ENCODE results near the gene GRM7.

Gene GRM7

DNA sequence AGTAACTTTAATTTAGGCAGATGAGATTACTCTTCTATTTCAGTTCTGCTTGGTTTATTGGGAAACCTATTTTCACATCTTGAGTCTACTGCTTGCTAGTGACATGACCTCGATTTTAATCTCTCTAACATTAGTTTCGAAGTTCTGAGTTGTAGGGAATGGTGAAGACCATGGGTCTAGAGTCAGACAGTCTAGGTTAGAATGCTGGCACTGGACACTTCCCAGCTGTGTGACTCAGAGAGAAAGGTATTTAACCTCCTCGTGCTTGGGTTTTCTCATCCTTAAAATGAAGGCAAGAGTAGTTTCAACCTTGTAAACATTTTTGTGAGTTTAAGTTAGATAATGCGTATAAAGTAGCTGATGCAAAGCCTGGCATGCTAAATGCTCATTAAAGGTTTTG is 422.1 kb downstream of the GRM7 start:
- H3K4me3 ChIP-seq (ENCODE audit: low read depth in 1 of 2, low read length in 1 of 2), result no peak overlapping the region
- H3K27me3 ChIP-seq, result no peaks in the 10 kb centered on the region

DNA sequence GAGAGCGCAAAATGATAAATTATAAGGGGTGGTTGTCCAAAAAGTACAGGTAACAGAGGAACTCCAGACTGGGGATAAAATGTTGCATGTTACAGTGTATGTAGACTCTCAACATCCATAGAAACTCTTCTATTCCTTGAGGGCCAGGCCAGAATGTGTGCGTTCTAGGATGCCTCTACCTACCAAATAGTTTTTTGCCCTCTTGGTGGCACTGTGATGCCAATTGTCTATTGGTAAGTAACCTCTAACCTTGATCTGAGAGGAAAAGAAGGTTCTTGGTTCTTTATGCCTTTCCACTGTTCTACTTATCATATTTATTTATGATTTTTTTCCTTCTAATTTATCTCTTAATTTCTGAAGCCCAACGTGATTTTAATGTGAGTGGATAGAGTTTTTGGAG is 424.6 kb downstream of the GRM7 start:
- H3K27ac ChIP-seq, result no peak overlapping the region
- TF ChIP-seq, protein P1, sequence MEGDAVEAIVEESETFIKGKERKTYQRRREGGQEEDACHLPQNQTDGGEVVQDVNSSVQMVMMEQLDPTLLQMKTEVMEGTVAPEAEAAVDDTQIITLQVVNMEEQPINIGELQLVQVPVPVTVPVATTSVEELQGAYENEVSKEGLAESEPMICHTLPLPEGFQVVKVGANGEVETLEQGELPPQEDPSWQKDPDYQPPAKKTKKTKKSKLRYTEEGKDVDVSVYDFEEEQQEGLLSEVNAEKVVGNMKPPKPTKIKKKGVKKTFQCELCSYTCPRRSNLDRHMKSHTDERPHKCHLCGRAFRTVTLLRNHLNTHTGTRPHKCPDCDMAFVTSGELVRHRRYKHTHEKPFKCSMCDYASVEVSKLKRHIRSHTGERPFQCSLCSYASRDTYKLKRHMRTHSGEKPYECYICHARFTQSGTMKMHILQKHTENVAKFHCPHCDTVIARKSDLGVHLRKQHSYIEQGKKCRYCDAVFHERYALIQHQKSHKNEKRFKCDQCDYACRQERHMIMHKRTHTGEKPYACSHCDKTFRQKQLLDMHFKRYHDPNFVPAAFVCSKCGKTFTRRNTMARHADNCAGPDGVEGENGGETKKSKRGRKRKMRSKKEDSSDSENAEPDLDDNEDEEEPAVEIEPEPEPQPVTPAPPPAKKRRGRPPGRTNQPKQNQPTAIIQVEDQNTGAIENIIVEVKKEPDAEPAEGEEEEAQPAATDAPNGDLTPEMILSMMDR (IDR thresholded peaks at IDR 0.05), result no peak
- H3K4me1 ChIP-seq (ENCODE audit: control insufficient read depth in 1 of 2, insufficient read depth in 1 of 2, low read depth in 1 of 2, low read length in 1 of 2), result no peaks in the 10 kb centered on the region
- H3K36me3 ChIP-seq, result no peaks in the 10 kb centered on the region
- H3K9me3 ChIP-seq, result no peaks in the 10 kb centered on the region
- no peak overlapping the region for H3K4me3 ChIP-seq (ENCODE audit: low read depth in 1 of 2, low read length in 1 of 2)
- no peaks in the 10 kb centered on the region for H3K27me3 ChIP-seq

More for the DNA sequence above, 422.1 kb downstream of the GRM7 start:
- no peaks in the 10 kb centered on the region for H3K36me3 ChIP-seq
- no peak overlapping the region for H3K27ac ChIP-seq
- TF ChIP-seq, protein P1 (IDR thresholded peaks at IDR 0.05), result no peak
- H3K4me1 ChIP-seq (ENCODE audit: control insufficient read depth in 1 of 2, insufficient read depth in 1 of 2, low read depth in 1 of 2, low read length in 1 of 2), result no peaks in the 10 kb centered on the region
- no peaks in the 10 kb centered on the region for H3K9me3 ChIP-seq

DNA sequence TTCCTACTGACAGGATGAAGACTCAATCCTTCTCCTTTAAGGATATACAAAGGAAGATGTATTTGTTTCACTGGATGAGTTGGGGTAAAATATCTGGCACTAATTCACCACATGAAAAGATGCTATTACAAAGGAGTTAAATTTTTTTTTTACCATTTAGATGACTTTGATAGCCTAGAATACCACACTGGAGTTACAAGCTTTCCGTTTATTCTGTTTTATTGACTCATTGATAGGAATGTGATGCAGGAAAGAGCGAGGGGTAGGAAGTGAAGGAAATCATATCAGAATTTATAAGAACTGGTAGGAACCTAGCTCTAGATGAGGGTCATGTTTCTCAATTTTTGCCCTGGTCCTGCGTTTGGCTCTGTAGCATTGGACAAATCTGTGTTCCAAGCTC is 427.2 kb downstream of the GRM7 start:
- H3K4me1 ChIP-seq (ENCODE audit: control insufficient read depth in 1 of 2, insufficient read depth in 1 of 2, low read depth in 1 of 2, low read length in 1 of 2), result no peaks in the 10 kb centered on the region
- H3K36me3 ChIP-seq, result no peaks in the 10 kb centered on the region
- TF ChIP-seq, protein P1 (IDR thresholded peaks at IDR 0.05), result no peak
- no peak overlapping the region for H3K27ac ChIP-seq
- no peaks in the 10 kb centered on the region for H3K9me3 ChIP-seq
- no peaks in the 10 kb centered on the region for H3K27me3 ChIP-seq
- no peak overlapping the region for H3K4me3 ChIP-seq (ENCODE audit: low read depth in 1 of 2, low read length in 1 of 2)

DNA sequence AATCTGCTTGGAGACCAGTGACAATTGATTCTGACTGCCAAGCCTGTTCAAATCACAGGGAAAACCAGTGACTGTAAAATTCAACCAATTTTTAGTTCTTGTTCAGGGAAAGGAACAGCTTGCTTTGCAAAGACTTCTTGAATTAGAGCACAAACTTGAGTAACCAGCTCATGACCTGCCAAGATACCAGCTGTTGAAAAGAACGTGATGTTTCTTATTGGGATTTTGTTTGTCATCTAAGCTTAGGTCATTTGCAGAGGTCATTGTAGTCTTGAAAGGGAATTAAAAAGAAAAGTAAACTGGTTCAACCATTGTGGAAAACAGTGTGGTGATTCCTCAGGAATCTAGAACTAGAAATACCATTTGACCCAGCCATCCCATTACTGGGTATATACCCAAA is 428.2 kb downstream of the GRM7 start:
- Histone ChIP-seq H3K4me3 (ENCODE audit: low read depth in 1 of 2, low read length in 1 of 2) (no peak overlapping the region), H3K27me3 (no peaks in the 10 kb centered on the region), H3K9me3 (no peaks in the 10 kb centered on the region), H3K36me3 (no peaks in the 10 kb centered on the region), H3K27ac (no peak overlapping the region), H3K4me1 (ENCODE audit: control insufficient read depth in 1 of 2, insufficient read depth in 1 of 2, low read depth in 1 of 2, low read length in 1 of 2) (no peaks in the 10 kb centered on the region)
- TF ChIP-seq, protein P1 (IDR thresholded peaks at IDR 0.05), result no peak

DNA sequence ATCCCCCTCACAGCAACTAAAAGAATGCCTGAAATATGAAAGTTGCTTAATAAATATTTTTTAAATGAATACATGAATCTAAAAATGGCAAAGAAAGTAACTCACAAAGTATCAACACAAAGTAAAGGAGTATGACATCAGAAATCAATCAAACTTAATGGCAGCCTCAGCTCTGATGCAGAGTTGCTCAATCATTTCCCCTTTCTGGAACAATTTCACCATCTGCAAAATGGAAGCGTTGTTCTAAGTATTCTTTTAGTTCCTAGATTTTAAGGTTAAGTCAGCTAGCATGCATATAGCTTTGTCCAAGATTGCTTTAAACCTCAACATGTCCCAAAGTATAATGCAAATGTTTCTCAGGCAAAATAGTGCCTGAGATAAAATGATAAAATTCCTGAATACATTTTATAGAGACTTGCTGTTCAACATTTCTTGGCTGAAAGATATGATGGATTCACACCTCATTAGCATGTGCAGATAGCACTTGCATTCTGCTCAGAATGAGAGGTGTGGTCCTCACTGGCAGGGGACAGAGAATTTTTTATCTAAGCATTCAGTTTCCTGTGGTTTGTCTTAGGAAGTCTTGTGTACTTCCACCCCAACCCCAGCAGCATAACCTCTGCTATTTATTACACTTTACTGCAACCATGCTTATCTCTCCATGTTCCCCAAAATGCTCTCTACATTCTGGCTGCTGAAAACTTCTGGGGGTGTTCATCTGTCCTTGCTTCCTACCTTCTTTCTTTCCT is 429.3 kb downstream of the GRM7 start:
- no peaks in the 10 kb centered on the region for H3K27me3 ChIP-seq
- no peaks in the 10 kb centered on the region for H3K4me1 ChIP-seq (ENCODE audit: control insufficient read depth in 1 of 2, insufficient read depth in 1 of 2, low read depth in 1 of 2, low read length in 1 of 2)
- no peak overlapping the region for H3K27ac ChIP-seq
- TF ChIP-seq, protein P1 (IDR thresholded peaks at IDR 0.05), result no peak
- H3K36me3 ChIP-seq, result no peaks in the 10 kb centered on the region
- H3K9me3 ChIP-seq, result no peaks in the 10 kb centered on the region
- H3K4me3 ChIP-seq (ENCODE audit: low read depth in 1 of 2, low read length in 1 of 2), result no peak overlapping the region

Measured in neutrophil (primary cell).